Epidermal melanocyte (primary cell): ENCODE measurements around the gene GPAM.
"Not testable (repeated sequence)": the region's sequence is repeated elsewhere in the genome, so short reads cannot be mapped to it uniquely, and the experiment has no call there.

ENCODE experiments used
- DNase-seq: peaks from one replicate; pipeline ENCODE4 v3.0.0; 2011; ENCODE audit warnings: low spot score; ENCODE audit not compliant: insufficient read length

The GPAM gene

DNA sequence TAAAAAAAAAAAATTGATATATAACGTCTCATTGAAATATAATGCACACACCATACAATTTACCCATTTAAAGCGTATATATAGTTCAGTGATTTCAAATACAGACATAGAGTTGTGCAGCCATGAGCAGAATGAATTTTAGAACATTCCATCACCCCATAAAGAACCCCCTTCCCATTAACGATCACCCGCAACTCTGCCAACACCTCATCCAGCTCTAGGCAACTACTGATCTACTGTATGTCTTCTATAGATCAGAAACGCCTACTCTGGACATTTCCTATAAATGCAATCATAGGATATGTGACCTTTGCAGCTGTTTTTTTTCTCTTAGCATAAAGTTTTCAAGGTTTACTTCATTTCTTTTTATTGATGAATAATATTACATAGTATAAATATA, 33.4 kb upstream of the GPAM start:
- DNase-seq, result no peak

DNA sequence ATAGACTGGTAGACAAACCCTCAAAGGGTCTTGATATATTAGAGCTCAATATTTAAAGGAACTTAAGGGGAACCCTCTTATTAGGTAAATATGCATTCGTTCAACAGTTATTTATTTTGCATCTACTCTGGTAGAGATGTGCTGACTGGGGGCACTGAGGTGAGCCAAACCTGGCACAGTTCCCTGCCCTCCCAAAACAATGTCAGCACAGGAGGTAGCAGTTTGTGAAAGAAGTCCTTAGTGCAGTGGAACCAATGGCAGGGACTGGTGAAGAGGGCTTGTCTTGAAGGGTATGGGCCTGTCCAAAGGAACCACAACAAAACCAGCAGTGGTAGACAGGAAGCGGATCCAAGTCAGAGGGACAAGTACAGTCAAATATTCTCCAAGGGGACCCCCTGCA, 32.6 kb upstream of the GPAM start:
- DNase-seq, result no peak

DNA sequence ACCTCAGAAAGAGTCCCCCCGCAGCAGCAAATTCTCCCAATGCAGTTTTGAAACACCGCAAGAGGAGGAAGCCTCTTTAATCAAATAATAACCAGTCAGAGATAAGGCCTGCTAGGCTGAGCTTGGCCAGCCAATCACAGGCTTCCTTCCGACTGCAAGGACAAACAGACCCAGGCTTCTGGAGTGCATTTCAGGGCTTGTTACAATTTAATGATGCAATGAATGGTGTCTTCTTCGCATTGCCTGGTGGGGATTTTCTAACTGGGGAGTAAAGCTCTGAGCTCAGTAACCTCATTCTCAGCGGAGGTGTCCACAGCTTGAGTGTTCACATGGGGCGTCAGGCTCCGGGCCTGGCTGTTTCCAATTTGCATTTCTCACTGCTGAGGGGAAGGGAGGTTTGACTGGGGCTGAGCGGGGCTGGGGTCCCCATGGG, 31.8 kb upstream of the GPAM start:
- DNase-seq, result no peak

DNA sequence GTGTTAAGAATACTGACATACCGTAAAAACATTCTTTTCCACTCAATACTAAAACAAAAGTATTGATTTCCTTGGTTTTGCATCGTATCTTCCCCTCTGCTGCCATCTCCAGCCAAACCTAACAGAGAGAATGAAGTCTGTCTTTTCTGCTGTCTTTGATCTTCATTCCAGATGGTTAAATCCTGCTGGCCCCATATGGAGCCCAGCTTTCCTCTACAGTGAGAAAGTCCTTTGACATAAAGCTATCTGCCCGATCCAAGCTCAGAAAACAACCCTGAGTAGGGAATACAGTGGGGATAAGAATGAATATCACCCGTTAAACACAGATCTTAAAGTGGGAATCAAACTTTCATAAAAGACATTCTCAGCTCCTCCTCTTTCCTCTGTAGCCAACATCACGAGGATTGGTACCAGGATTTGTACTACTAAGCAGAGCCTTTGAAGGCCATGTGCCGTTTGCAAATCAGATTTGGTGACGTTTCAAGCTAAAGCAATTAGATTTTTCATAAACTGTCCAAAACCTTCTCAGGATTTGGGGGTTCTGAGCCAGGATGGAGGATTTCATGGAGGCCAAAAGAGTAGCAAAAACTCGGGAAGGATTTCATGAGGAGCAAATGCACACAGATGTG, 30.8 kb upstream of the GPAM start:
- no peak for DNase-seq

DNA sequence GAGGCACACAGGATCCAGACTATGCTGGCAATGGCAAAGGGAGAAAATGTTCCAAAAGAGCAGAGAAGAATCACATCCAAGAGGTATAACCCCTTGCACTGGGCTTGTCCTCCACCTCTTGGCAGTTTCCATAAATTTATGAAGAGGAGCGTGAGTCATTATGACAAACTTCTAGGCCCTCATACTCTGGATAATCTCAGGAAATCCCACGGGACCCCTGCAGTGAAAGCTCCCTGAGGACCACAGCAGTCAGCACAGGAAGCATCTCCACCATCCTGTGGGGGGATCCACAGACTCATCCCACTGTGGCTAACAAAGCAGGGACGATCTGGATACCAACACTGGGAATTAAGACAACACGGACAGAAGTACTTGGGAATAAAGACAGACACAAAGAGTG, 30.3 kb upstream of the GPAM start:
- DNase-seq, result no peak

DNA sequence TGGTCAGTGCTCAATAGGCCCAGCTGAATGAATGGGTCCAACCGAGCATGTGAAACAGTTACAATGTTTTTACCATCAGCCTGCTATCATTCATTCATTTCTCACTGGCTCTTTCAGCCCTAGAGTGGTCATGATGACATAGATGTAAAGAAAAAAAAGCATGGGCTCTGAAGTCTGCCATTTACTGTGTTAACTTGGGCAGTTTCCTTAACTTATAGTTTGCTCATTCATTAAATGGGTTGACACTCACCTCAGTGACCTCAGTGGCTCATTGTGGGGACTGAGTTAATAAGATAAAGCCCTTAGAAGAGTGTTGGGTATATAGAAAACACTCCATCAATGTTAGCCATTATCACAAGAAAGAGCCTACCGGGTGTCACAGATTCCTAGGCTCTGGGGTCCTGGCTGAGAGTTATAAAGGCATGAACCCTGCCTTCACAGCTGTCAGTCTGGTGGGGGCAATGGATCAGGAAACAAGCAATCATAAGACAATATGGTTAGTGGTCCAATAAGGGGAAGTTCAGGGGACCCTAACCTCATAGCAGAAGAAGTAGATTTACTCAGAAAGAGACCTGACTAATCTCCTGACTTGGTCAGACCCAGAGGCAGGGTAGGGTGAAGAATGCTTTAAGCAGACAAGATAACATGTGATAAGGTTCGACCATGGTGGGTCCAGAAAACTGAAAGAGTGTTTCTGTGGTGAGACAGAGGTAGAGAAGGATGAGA, 29.7 kb upstream of the GPAM start:
- no peak for DNase-seq

DNA sequence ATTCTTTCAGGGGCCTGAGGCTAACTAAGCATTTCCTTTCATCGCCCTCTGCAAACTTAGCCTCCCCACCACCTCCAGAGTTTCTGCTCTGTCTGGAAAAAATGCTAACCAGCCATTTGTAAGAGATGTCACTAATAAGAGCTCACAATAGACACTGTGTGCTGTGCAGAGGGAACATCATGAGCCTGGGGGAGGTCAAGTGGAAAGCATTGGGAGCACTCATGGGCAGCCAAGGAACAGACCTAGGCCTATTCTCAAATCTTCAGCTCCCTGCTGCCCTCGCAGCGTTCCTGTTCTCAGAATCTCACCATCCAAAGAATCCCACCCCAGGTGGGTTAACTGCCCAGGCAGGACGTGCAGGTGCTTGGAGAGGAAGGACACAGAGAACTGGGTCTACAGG, 27.1 kb upstream of the GPAM start:
- DNase-seq, result no peak

DNA sequence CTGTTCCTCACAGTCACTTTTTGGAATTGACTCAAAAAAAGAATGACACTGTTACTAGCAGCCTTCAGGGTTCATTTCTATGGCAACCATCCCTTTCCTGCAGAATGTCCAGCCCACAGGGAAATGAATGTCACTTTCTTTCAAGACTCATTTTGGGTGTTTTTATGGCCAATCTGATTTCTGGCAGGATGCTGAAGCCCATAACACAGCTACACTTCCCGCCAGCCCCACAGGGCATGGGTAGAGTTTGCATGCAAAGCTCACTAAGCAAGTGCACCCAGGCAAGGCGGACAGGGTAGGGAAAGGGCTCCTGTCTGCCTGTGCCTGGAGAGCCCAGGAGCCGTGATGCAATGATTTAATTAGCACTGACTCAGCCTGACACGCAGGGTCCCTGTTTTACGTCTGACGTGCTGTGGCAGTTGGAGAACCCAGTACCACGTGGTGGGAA, 26.1 kb upstream of the GPAM start:
- no peak for DNase-seq

DNA sequence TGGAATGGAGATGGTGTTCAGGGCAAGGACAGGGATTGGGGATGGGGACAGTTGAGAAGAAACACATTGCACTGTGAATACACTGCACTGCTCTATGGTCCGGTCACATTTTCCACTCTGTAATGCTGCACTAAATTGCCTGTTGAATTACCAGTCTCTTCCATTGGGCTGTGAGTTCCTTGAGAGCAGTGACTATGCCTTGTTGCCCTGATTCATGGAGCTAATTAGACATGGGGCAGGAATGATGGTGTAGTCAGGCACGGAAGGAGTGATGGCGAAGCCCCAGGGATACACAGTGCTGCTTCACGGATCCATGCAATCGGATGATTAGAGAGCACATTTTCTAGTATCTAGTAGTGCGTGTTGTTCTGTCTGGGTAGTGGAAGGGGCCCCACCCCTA, 25.4 kb upstream of the GPAM start:
- no peak for DNase-seq

DNA sequence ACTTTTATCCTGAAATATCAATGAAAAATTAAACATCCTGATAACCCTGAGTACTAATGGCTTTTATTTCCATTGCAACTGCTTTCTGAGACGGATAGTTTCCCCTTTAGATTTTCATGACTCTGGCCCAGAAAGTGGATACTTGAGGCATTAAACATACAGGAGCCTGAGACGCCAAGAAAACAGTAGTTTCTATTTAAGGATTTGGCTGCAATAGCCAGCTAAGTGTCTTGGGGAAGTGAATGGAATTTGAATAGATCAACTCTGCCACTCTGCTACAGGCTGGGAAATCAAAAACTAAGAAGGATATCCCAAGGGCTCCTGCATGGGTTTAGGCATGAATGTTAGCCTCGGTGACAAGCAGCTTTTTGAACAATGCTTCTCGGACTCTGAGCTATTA, 24.7 kb upstream of the GPAM start:
- DNase-seq, result no peak

DNA sequence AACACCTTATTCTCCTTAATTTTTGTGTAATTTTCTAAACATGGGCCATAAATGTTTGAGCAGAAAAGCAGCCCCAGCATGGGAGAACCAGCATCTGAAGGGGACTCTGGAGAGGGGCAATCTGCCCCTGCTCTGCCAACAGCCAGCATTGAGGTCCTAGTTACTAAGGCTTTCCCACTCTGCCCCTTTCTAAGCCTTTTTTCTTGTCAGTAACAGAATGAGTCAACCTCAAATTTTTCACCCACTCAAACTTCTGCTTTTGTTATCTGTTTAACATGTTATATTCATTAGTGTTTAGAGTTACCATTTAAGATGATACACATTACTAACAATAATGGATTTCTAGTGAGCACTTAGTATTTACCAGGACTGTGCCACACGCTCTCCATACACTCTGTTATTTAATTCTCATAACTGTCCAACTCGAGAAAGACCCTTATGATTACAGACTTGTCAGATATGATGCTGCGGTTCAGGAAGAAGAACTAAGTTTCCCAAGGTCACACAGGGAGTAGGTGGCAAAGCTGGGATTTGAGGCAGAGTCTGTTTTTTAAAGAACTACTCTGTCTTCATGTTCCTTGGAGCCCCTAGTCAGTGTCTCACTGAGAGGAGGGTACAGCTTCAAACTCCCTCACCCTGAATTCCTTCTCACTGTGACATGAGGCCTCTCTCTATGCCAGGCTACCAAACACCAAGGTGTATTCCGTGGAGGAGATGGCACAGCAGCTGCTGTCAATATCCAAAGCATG, 19.9 kb upstream of the GPAM start:
- no peak for DNase-seq

DNA sequence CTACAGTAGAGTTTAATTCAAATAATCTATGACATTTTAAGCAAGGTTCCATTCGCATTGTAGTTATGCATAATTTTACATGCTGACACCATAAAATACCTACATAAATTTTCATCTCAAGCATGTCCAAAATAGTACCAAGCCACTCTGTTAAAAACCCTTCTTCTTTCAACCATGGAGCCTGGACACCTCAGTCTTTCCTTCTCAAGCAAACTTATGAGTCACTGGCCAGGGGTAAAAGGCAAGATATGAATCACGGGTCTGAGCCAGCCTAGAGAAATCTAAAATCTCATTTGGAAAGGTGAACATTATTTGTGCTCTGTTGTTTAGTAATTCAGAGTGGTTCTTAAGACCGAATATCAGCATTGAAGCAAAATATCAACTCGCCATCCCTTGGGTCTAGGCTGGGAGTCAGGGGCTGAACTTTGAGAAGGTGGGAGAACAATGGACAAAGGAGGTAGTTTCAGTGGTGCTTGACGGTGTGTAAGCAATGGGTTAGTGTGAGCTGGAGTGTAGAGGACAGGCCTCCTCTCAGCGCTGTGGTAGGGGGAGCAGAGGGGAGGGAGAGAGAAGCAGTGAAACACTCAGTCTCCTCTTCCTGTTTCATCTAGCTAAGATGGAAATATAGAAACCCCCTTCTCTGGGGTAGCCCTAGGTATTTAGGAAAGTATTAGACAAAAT, 19.1 kb upstream of the GPAM start:
- no peak for DNase-seq

DNA sequence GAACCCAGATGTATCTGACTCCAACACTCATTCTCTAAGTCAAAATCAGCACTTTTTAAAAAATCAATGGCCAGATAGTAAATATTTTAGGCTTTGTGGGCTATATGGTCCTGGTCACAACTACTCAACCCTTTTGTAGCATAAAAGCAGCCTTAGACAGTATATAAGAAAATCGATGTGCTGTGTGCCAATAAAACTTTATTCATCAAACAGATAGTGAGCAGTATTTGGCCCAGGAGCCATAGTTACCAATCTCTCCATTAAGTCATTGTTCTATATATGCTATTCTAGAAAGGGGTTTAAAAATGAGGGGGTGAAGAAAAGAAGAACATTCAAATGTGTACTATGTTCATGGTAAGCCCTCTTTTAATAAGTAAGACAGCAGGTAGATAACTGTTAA, 18.5 kb upstream of the GPAM start:
- DNase-seq, result no peak

DNA sequence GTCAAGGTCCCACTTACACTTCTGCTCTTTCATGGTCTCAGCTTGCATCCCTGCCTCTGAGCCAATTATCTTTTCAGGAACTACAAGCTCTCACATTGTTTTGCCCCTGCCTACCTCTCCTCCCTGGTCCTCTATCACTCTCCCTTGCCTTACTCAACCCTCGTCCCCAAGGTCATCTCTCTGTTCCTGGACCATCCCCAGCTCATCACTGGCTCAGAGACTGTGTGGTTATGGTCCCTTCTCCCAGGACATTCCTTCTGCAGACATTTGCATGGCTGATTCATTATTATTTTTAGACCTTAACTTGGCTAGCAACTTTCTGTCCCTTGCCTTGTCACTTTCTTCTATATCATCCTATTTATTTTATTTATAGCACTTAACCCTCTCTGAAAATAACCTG, 17.8 kb upstream of the GPAM start:
- no peak for DNase-seq

DNA sequence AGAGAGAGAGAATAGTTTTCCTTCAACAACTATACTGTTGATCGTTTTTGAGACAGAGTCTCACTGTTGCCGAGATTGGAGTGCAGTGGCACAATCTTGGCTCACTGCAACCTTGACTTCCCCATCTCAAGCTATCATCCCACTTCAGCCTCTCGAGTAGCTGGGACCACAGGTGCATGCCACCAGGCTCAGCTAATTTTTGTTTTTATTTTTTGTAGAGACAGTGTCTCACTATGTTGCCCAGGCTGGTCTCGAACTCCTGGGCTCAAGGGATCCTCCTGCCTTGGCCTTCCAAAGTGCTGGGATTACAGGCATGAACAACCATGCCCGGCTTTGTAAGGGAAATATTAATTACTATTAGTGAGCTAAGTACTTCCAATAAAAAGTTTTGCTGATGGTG, 16.7 kb upstream of the GPAM start:
- DNase-seq, result not testable (repeated sequence)

DNA sequence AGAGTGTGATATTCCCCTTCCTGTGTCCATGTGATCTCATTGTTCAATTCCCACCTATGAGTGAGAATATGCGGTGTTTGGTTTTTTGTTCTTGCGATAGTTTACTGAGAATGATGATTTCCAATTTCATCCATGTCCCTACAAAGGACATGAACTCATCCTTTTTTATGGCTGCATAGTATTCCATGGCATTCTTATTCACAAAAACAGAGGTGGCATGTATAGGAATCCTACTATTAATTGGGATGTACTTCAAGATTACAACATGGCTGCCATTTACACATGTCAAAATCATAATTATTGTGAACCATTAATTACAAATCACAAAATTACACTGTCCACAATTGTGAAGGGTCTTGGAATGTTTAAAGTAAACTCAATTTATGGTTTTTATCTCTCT, 14.1 kb upstream of the GPAM start:
- not testable (repeated sequence) for DNase-seq

DNA sequence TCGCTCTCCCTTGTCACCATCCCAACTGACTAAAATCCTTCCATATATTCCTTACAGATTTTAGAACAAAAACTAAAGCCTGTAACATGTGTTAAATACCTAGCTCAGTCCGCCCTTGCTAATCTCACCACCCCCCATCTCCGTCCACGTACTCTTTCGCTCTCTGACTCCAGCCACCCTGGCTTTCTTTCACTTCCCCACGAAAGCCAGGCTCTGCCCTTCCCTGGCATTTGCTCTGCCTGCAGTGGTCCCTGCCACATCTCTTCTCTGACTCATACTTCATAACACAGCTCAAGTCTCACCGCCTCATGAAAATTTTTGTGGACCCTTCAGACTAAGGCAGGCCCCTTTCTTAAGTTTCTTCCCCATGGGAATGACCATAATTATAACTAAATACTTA, 11.7 kb upstream of the GPAM start:
- DNase-seq, result no peak

DNA sequence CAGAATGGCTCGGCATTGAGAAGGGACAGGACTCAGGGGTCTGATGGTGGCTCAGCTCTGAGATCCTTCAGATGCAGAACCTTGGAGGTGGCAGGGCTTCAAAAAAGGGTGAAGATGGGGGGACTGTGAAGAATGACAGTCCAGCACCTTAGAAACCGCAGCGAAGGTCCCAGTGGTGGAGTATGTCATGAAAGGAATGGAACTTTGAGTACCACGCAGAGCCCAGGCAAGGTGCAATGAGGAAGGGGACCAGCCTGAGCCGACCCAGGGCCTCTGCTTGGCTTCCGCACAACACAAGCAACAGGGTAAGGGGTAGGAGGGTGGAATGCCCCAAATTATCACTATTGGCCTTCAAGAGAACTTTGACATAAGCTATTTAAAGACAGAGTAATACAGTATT, 8.2 kb upstream of the GPAM start:
- no peak for DNase-seq

DNA sequence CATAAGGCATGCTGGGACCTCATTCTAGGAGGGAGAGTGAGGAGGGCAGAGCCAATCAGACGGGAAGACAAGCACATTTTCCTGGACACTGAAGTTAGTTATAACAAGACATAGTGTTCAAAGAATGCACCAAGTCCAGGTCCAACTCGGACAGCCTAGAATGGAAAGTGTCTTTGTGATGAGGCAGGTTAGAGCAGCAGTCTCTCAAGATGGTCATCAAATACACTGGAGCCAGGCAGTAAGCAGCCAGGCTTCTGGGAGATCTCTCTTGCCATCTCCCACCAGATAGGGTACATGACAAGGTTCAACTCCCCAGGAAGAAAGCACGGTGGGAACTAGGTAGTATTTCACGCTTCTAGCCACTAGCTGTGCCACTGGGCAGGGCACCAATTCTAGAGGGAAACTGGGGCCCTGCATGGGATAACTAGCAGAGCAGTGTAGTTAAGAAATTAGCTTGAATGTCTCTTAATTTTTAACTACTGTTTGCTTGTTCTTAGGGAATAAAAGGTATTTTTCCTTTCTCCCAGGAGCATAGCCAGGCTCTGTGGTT, 7.6 kb upstream of the GPAM start:
- DNase-seq, result no peak

DNA sequence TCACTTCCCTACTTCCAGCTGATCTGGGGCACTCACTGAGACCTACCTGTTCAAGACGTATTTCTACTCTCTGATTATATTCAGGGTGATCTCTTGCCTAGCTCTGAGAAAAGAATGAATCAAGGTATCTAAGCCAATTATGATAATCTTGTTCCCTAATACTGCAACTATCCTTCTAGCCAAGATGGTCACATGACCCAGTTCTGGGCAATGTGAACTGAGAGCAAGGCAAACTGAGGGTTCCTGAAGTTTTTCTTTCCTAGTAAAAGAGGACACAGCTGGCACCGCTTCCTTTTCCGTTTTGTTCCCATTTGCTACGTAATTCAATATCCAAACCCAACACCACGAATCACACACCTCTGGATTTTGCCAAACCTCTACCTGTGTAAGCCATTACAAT, 5.9 kb upstream of the GPAM start:
- DNase-seq, result no peak

DNA sequence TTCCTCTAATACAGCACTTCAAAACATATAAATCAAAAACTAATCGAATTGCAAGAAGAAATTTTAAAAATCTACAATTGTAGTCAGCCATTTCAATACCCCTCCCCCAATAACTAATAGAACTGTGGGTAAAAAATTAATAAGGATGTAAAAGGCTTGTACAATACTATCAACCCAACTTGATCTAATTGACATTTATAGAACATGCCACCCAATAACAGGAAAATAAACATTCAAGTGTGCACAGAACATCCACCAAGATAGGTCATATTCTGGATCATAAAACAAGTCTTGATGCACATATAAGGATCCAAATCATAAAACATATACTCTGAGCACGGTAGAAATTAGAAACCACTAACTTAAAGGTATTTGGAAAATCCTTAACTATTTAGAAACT, 4.0 kb upstream of the GPAM start:
- DNase-seq, result no peak

DNA sequence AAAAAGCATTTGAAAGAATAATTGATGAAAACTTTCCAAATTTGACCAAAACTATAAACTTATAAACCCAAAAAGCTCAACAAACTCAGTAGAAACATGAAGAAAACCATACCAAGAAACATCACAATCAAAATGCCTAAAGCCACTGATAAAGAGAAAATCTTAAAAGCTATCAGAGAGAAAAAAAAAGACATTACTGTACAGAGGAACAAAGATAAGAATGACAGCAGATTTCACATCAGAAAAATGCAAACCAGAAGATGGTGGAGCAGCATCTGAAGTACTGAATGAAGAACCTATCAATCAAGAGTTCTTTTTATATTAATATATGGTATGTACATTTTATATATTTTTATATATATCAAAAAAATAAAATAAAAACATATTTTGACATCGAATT, 2.4 kb upstream of the GPAM start:
- DNase-seq, result no peak
